Stimulated activated CD8-positive, alpha-beta memory T cell treated with anti-CD3 and anti-CD28 coated beads, Interleukin-12 subunit alpha, Interleukin-12 subunit beta, amount 100 ng/mL, for 4 hours (primary cell): ENCODE measurements around the gene FGF18.

Experiments used
- DNase-seq: peaks from one replicate; pipeline ENCODE4 v3.0.0-alpha.2; 2020; ENCODE audit warnings: low read depth

FGF18 gene

GRCh38 chr5:171424726-171425125 lies 5.3 kb downstream of the FGF18 start:
- no peak for DNase-seq

GRCh38 chr5:171425596-171426244 lies 6.3 kb downstream of the FGF18 start:
- DNase-seq: no peak

GRCh38 chr5:171426266-171426665 lies 6.8 kb downstream of the FGF18 start:
- no peak for DNase-seq

GRCh38 chr5:171426680-171427079 lies 7.2 kb downstream of the FGF18 start:
- no peak for DNase-seq

GRCh38 chr5:171427318-171428167 lies 8.1 kb downstream of the FGF18 start:
- no peak for DNase-seq

GRCh38 chr5:171428168-171428696 lies 8.8 kb downstream of the FGF18 start:
- no peak for DNase-seq

GRCh38 chr5:171428809-171429542 lies 9.5 kb downstream of the FGF18 start:
- DNase-seq: no peak

GRCh38 chr5:171429543-171429910 lies 10.1 kb downstream of the FGF18 start:
- no peak for DNase-seq

GRCh38 chr5:171431251-171431777 lies 11.9 kb downstream of the FGF18 start:
- DNase-seq: no peak

- DNase-seq: no peak
These were observed 12.6 kb downstream of the FGF18 start for GRCh38 chr5:171432076-171432475.

GRCh38 chr5:171432583-171433351 lies 13.3 kb downstream of the FGF18 start:
- DNase-seq: no peak

- no peak for DNase-seq
These were observed 13.9 kb downstream of the FGF18 start for GRCh38 chr5:171433352-171433698.

GRCh38 chr5:171433982-171434676 lies 14.7 kb downstream of the FGF18 start:
- DNase-seq: no peak

- no peak for DNase-seq
These were observed 15.4 kb downstream of the FGF18 start for GRCh38 chr5:171434874-171435273.

- DNase-seq: no peak
These were observed 16.5 kb downstream of the FGF18 start for GRCh38 chr5:171435908-171436307.

- no peak for DNase-seq
These were observed 17.4 kb downstream of the FGF18 start for GRCh38 chr5:171436804-171437285.

GRCh38 chr5:171437286-171437821 lies 17.9 kb downstream of the FGF18 start:
- no peak for DNase-seq

- DNase-seq: no peak
These were observed 19.3 kb downstream of the FGF18 start for GRCh38 chr5:171438738-171439137.

GRCh38 chr5:171441246-171441791 lies 21.9 kb downstream of the FGF18 start:
- DNase-seq: no peak

GRCh38 chr5:171442287-171443042 lies 23.0 kb downstream of the FGF18 start:
- DNase-seq: no peak
